HG02642 (cell line): ENCODE measurements around the gene CLEC2D.
"Not testable (repeated sequence)": the region's sequence is repeated elsewhere in the genome, so short reads cannot be mapped to it uniquely, and the experiment has no call there.

Experiments
- ATAC-seq: cut with Tn5 transposase; IDR thresholded peaks from one replicate; pipeline ENCODE4 v1.9.1; 2021; ENCODE audit warnings: mild to moderate bottlenecking; ENCODE audit not compliant: unreplicated experiment, poor library complexity

Gene CLEC2D

GRCh38 chr12:9650151-9650576, 19.3 kb upstream of the CLEC2D start:
- ATAC-seq: no peak

- no peak for ATAC-seq
Measured at GRCh38 chr12:9651265-9651729, 18.2 kb upstream of the CLEC2D start.

- no peak for ATAC-seq
Measured at GRCh38 chr12:9660046-9660445, 9.5 kb upstream of the CLEC2D start.

GRCh38 chr12:9661720-9662119, 7.8 kb upstream of the CLEC2D start:
- ATAC-seq: no peak

GRCh38 chr12:9662488-9662887, 7.0 kb upstream of the CLEC2D start:
- no peak for ATAC-seq

GRCh38 chr12:9667403-9668160, 1.9 kb upstream of the CLEC2D start:
- ATAC-seq: peak; percentile 55

GRCh38 chr12:9668161-9669018, 1.1 kb upstream of the CLEC2D start:
- no peak for ATAC-seq

- no peak for ATAC-seq
Measured at GRCh38 chr12:9669019-9669326, 540 bp upstream of the CLEC2D start.

GRCh38 chr12:9672340-9672739, 2.8 kb downstream of the CLEC2D start:
- not testable (repeated sequence) for ATAC-seq

GRCh38 chr12:9673404-9674225, 4.1 kb downstream of the CLEC2D start:
- ATAC-seq: peak; percentile 38

GRCh38 chr12:9674226-9674590, 4.7 kb downstream of the CLEC2D start:
- peak; percentile 27 for ATAC-seq

- not testable (repeated sequence) for ATAC-seq
Measured at GRCh38 chr12:9682508-9682907, 13.0 kb downstream of the CLEC2D start.

- ATAC-seq: not testable (repeated sequence)
Measured at GRCh38 chr12:9682949-9683348, 13.4 kb downstream of the CLEC2D start.

- not testable (repeated sequence) for ATAC-seq
Measured at GRCh38 chr12:9685366-9685765, 15.9 kb downstream of the CLEC2D start.

- ATAC-seq: no peak
Measured at GRCh38 chr12:9685915-9686314, 16.4 kb downstream of the CLEC2D start.

GRCh38 chr12:9687228-9687627, 17.7 kb downstream of the CLEC2D start:
- no peak for ATAC-seq

GRCh38 chr12:9692909-9693308, 23.4 kb downstream of the CLEC2D start:
- ATAC-seq: no peak

- ATAC-seq: no peak
Measured at GRCh38 chr12:9694241-9694640, 24.7 kb downstream of the CLEC2D start.

GRCh38 chr12:9695150-9695549, 25.6 kb downstream of the CLEC2D start:
- ATAC-seq: not testable (repeated sequence)

GRCh38 chr12:9695661-9696060, 26.1 kb downstream of the CLEC2D start:
- ATAC-seq: not testable (repeated sequence)

- no peak for ATAC-seq
Measured at GRCh38 chr12:9697619-9698018, 28.1 kb downstream of the CLEC2D start.
